Natural killer cell (primary cell): ENCODE data around the gene PSEN1. TPM values are rescaled to one million over a fixed set of nuclear protein-coding genes. Genes with fewer than 3 reads are reported as not detected.

ENCODE experiments used
- ATAC-seq, 3 donors: fragments of 150-1000 bp in 2 of 3; fragments of 200-7000 bp in 1 of 3; cut with Tn5 transposase; 1 replicate in 1 of 3; 2 replicates in 2 of 3; pipeline ENCODE4 v1.10.0; 2021; ENCODE audit warnings: mild to moderate bottlenecking in 2 of 3, moderate library complexity in 2 of 3
- DNase-seq, 2 donors: peaks; one replicate each; pipeline versions ENCODE4 v3.0.0 to v3.0.0-alpha.2; 2013 to 2021; ENCODE audit warnings: mixed read lengths in 1 of 2
- H3K27ac ChIP-seq: one replicate; pipeline ENCODE4 v1.5.1; 2013; ENCODE audit warnings: mild to moderate bottlenecking, low read length
- H3K27me3 ChIP-seq: one replicate; pipeline ENCODE4 v1.6.1; 2013; ENCODE audit warnings: low read length; ENCODE audit not compliant: control insufficient read depth, insufficient read depth
- H3K36me3 ChIP-seq: one replicate; pipeline ENCODE4 v1.6.1; 2013; ENCODE audit warnings: low read length; ENCODE audit not compliant: control insufficient read depth, insufficient read depth
- H3K4me1 ChIP-seq: one replicate; pipeline ENCODE4 v1.6.1; 2013; ENCODE audit warnings: low read length; ENCODE audit not compliant: control insufficient read depth, insufficient read depth
- H3K4me3 ChIP-seq: one replicate; pipeline ENCODE4 v1.5.1; 2013; ENCODE audit warnings: low read length
- H3K9me3 ChIP-seq: one replicate; pipeline ENCODE4 v1.6.1; 2013; ENCODE audit warnings: low read length; ENCODE audit not compliant: control insufficient read depth, insufficient read depth
- H3K27ac Mint-ChIP-seq, 2 donors: one replicate each; pipeline ENCODE4 v1.8.0; 2022; ENCODE audit warnings: mild to moderate bottlenecking in 2 of 2, mixed read lengths in 2 of 2, moderate library complexity in 1 of 2
- H3K27me3 Mint-ChIP-seq, 2 donors: one replicate each; pipeline ENCODE4 v1.8.0; 2022; ENCODE audit warnings: low read depth in 2 of 2, mixed read lengths in 2 of 2
- H3K36me3 Mint-ChIP-seq: one replicate; pipeline ENCODE4 v1.8.0; 2022; ENCODE audit warnings: mixed read lengths
- H3K4me1 Mint-ChIP-seq, 2 donors: one replicate each; pipeline ENCODE4 v1.8.0; 2022; ENCODE audit warnings: mixed read lengths in 2 of 2
- H3K4me3 Mint-ChIP-seq: one replicate; pipeline ENCODE4 v1.8.0; 2022; ENCODE audit warnings: mild to moderate bottlenecking, moderate library complexity, mixed read lengths
- H3K9me3 Mint-ChIP-seq, 2 donors: one replicate each; pipeline ENCODE4 v1.8.0; 2022; ENCODE audit warnings: mixed read lengths in 2 of 2
- WGBS: methylation state at CpG from one replicate; pipeline ENCODE4 v1.1.7; 2013; ENCODE audit warnings: missing lambda C conversion rate; ENCODE audit not compliant: insufficient coverage; 5-methylcytosine and 5-hydroxymethylcytosine counted together
- intact Hi-C: fragments of 100-400 bp; cut with micrococcal nuclease; formaldehyde crosslinking; loops from one replicate; pipeline ENCODE4 v1.14.2; 2022
- total RNA-seq, 4 donors: library from RNA; stranded (reverse); fragments of 120-200 nt in 1 of 4; gene quantifications; one replicate each; pipeline versions ENCODE4 v1.2.3 to v1.2.4, GENCODE V29; 2013 to 2022
- TF ChIP-seq, protein P1 (sequence below): fragments of 200-600 bp; IDR thresholded peaks from one replicate; pipeline ENCODE4 v1.8.0; 2022; ENCODE audit warnings: antibody characterized with exemption

The PSEN1 gene
- total RNA-seq, 3 donors from 2014 or later (not counting 1 experiment from before 2014, with no cell fraction given): 47.1 to 62.6 (median 55.2) TPM

DNA sequence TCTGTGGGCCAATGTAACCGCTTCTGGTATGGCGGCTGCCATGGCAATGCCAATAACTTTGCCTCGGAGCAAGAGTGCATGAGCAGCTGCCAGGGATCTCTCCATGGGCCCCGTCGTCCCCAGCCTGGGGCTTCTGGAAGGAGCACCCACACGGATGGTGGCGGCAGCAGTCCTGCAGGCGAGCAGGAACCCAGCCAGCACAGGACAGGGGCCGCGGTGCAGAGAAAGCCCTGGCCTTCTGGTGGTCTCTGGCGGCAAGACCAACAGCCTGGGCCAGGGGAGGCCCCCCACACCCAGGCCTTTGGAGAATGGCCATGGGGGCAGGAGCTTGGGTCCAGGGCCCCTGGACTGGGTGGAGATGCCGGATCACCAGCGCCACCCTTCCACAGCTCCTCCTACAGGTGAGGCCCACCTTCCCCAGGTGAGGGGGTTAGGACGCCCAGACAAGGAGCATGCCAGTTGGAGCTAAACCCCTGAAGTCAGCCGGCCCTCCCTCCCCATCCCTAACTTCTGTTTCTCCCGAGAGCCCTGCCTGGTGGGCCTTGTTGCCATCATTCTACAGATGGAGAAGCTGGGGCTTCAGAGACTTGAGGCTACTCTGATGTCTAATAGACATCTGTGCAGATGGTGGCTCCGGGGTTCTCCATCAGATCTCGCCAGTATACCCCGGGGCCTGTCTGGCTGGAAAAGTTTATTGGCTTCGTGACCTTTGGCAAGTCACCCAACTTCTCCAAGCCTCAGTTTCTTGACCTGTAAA is 126.3 kb downstream of the PSEN1 start:
- DNase-seq (no peak), ATAC-seq (no peak)
- H3K4me1 Mint-ChIP-seq: no peaks in the 10 kb centered on the region
- Histone ChIP-seq H3K36me3 (no peaks in the 10 kb centered on the region), H3K4me3 (no peak overlapping the region), H3K4me1 (no peaks in the 10 kb centered on the region), H3K27me3 (no peaks in the 10 kb centered on the region), H3K9me3 (no peaks in the 10 kb centered on the region), H3K27ac (no peak overlapping the region)
- no peak overlapping the region for H3K27ac Mint-ChIP-seq
- no peaks in the 10 kb centered on the region for H3K36me3 Mint-ChIP-seq
- H3K27me3 Mint-ChIP-seq: peaks cover 0 to 4% of the 10 kb centered on the region in 2 donors
- intact Hi-C loops: no loop called here
- H3K4me3 Mint-ChIP-seq: no peak overlapping the region
- TF ChIP-seq, protein P1, sequence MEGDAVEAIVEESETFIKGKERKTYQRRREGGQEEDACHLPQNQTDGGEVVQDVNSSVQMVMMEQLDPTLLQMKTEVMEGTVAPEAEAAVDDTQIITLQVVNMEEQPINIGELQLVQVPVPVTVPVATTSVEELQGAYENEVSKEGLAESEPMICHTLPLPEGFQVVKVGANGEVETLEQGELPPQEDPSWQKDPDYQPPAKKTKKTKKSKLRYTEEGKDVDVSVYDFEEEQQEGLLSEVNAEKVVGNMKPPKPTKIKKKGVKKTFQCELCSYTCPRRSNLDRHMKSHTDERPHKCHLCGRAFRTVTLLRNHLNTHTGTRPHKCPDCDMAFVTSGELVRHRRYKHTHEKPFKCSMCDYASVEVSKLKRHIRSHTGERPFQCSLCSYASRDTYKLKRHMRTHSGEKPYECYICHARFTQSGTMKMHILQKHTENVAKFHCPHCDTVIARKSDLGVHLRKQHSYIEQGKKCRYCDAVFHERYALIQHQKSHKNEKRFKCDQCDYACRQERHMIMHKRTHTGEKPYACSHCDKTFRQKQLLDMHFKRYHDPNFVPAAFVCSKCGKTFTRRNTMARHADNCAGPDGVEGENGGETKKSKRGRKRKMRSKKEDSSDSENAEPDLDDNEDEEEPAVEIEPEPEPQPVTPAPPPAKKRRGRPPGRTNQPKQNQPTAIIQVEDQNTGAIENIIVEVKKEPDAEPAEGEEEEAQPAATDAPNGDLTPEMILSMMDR: no peak
- H3K9me3 Mint-ChIP-seq: no peaks in the 10 kb centered on the region
- 93% methylated on average over 20 of the region's 20 CpGs for WGBS

DNA sequence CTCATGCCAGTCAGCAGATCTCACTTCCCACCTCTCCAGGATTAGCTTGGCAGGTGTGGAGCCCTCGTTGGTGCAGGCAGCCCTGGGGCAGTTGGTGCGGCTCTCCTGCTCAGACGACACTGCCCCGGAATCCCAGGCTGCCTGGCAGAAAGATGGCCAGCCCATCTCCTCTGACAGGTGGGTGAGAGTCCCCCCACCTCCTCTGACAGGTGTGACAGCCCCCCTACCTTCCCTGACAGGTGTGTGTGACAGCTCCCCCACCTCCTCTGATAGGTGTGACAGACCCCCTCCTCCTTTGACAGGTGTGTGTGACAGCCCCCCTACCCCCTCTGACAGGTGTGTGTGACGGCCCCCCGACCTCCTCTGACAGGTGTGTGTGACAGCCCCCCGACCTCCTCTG is 127.3 kb downstream of the PSEN1 start:
- Mint-ChIP-seq H3K36me3 (no peaks in the 10 kb centered on the region), H3K27ac (no peak overlapping the region), H3K27me3 (peaks cover 0 to 8% of the 10 kb centered on the region in 2 donors), H3K4me3 (no peak overlapping the region), H3K4me1 (peaks cover 0 to 4% of the 10 kb centered on the region in 2 donors), H3K9me3 (no peaks in the 10 kb centered on the region)
- DNase-seq (no peak), ATAC-seq (no peak)
- WGBS: 83% methylated on average over 7 of the region's 7 CpGs
- H3K27ac ChIP-seq: no peak overlapping the region
- intact Hi-C loops: no loop called here
- H3K9me3 ChIP-seq: no peaks in the 10 kb centered on the region
- no peaks in the 10 kb centered on the region for H3K36me3 ChIP-seq
- no peak overlapping the region for H3K4me3 ChIP-seq
- H3K4me1 ChIP-seq: no peaks in the 10 kb centered on the region
- TF ChIP-seq, protein P1: no peak
- H3K27me3 ChIP-seq: no peaks in the 10 kb centered on the region

DNA sequence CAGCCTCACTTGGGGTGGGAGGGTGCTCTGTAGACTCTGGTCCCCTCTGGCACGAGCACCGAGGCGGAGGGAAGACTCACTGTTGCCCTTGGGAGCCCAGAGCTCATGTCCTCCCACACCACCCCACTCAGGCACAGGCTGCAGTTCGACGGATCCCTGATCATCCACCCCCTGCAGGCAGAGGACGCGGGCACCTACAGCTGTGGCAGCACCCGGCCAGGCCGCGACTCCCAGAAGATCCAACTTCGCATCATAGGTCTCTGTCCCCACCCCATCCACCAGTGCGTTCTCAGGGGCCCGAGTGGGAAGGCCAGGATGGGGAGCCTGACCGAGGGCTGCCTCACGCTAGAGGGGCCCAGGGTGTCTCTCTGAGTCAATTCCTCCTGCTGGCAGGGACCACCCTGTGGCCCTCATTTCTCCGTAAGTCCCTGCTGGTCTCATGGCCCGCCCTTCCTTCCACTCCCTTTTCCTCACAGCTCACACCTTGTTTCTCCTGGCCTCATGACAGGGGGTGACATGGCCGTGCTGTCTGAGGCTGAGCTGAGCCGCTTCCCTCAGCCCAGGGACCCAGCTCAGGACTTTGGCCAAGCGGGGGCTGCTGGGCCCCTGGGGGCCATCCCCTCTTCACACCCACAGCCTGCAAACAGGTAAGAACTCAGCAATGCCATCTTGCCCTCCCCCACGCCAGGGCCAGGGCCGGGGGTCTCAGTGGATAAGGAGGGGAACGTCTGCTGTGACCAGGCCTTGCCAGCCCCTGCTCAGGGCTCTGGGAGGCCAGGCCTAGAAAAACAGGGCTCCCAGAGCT is 128.0 kb downstream of the PSEN1 start:
- H3K4me3 ChIP-seq: no peak overlapping the region
- DNase-seq (no peak), ATAC-seq (no peak)
- H3K9me3 ChIP-seq: no peaks in the 10 kb centered on the region
- no peak overlapping the region for H3K27ac ChIP-seq
- H3K27me3 ChIP-seq: no peaks in the 10 kb centered on the region
- Mint-ChIP-seq H3K36me3 (no peaks in the 10 kb centered on the region), H3K27me3 (peaks cover 0 to 8% of the 10 kb centered on the region in 2 donors), H3K9me3 (no peaks in the 10 kb centered on the region), H3K4me3 (no peak overlapping the region), H3K27ac (no peak overlapping the region), H3K4me1 (peaks cover 6% of the 10 kb centered on the region in 2 donors)
- peaks cover under 1% of the 10 kb centered on the region for H3K4me1 ChIP-seq
- 91% methylated on average over 23 of the region's 23 CpGs for WGBS
- no peaks in the 10 kb centered on the region for H3K36me3 ChIP-seq
- intact Hi-C loops: no loop called here
- TF ChIP-seq, protein P1: no peak
